ENCODE measurements around the gene WNK2. TPM values are rescaled to one million over a fixed set of nuclear protein-coding genes. Genes with fewer than 3 reads are reported as not detected.
"Not testable (repeated sequence)": the region's sequence is repeated elsewhere in the genome, so short reads cannot be mapped to it uniquely, and the experiment has no call there.

Gene WNK2
- total RNA-seq, 1 donor from 2014 or later: 218 TPM

DNA sequence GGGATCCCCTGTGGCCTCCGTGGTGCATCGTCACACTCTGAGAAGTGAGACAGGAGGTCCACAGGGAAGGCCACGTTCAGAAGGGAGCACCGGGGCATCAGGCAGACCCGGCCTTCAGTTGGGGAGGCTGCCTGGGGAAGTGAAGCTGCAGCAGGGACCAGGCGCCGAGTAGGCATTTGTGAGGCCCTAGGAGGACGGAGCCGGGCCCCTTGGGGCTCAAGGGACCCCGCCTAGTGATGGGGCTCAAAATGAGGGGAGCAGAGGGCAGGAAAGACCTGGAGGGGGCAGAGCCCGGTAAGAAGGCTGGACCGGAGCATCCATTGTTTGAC is 182.1 kb downstream of the WNK2 start:
- peaks cover 16% of the 10 kb centered on the region for H3K9me3 ChIP-seq (replicated peaks)
- H3K27ac ChIP-seq (replicated peaks): no peak overlapping the region
- no peaks in the 10 kb centered on the region for H3K4me1 ChIP-seq
- no peaks in the 10 kb centered on the region for H3K36me3 ChIP-seq
- TF ChIP-seq, protein P1, sequence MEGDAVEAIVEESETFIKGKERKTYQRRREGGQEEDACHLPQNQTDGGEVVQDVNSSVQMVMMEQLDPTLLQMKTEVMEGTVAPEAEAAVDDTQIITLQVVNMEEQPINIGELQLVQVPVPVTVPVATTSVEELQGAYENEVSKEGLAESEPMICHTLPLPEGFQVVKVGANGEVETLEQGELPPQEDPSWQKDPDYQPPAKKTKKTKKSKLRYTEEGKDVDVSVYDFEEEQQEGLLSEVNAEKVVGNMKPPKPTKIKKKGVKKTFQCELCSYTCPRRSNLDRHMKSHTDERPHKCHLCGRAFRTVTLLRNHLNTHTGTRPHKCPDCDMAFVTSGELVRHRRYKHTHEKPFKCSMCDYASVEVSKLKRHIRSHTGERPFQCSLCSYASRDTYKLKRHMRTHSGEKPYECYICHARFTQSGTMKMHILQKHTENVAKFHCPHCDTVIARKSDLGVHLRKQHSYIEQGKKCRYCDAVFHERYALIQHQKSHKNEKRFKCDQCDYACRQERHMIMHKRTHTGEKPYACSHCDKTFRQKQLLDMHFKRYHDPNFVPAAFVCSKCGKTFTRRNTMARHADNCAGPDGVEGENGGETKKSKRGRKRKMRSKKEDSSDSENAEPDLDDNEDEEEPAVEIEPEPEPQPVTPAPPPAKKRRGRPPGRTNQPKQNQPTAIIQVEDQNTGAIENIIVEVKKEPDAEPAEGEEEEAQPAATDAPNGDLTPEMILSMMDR (IDR thresholded peaks at IDR 0.05; ENCODE audit: borderline replicate concordance): no peak
- H3K4me3 ChIP-seq: no peak overlapping the region
- H3K27me3 ChIP-seq (ENCODE audit: low read depth): peaks cover 4% of the 10 kb centered on the region
- intact Hi-C loops (cut with micrococcal nuclease): no loop called here
- no peak for DNase-seq

DNA sequence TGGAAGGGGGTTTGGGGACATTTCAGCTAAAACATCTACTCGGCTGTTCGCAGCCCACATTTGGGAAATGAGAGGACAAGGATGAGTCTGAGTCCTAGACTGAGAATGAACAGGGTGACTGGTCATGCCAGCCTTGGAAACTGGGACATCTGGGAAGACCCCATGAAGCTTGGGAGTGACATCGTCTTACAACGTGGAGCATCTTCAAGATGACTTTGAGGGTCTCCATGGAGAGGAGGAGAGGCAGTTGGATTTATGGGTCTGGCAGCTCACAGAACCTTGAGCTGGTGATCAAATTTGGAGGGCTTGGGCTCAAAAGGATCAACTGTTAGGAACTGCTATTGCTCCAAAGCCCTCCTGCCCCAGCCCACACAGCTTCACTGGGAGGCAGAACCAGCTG is 182.5 kb downstream of the WNK2 start:
- H3K27ac ChIP-seq (replicated peaks); H3K27me3 ChIP-seq (ENCODE audit: low read depth); intact Hi-C loops (cut with micrococcal nuclease); H3K4me3 ChIP-seq; H3K4me1 ChIP-seq; DNase-seq; H3K36me3 ChIP-seq: not testable (repeated sequence)
- H3K9me3 ChIP-seq (replicated peaks): peaks cover 14% of the 10 kb centered on the region

DNA sequence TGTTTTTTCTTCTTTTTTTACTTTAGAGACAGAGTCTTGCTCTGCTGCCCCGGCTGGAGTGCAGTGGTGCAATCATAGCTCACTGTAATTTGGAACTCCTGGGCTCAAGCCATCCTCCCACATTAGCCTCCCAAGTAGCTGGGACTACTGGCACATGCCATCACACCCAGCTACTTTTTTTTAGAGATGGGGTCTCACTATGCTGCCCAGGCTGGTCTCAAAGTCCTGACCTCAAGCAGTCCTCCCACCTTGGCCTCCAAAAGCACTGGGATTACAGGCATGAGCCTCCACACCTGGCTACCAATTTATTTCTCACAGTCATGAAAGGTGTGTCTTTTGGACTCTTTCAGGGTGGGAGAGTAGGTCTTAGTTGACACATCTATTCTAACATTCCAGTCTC is 184.5 kb downstream of the WNK2 start:
- Histone ChIP-seq H3K4me3 (no peak overlapping the region), H3K27ac (replicated peaks) (no peak overlapping the region), H3K9me3 (replicated peaks) (no peaks in the 10 kb centered on the region), H3K27me3 (ENCODE audit: low read depth) (peaks cover 4% of the 10 kb centered on the region), H3K36me3 (no peaks in the 10 kb centered on the region), H3K4me1 (no peaks in the 10 kb centered on the region)
- intact Hi-C loops (cut with micrococcal nuclease): no loop called here
- DNase-seq: no peak
- TF ChIP-seq, protein P1 (IDR thresholded peaks at IDR 0.05; ENCODE audit: borderline replicate concordance): no peak

DNA sequence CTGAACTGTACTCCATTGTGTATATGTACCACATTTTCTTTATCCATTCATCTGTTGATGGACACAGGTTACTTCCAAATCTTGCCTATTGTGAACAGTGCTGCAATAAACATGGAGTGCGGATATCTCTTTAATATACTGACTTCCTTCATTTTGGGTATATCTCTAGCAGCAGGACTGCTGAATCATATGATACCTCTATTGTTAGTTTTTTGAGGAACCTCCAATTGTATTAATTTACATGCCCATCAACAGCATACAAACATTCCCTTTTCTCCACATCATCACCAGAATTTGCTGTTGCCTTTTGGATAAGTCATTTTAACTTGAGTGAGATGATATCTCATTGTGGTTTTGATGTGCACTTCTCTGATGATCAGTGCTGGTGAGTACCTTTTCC is 185.7 kb downstream of the WNK2 start:
- H3K9me3 ChIP-seq (replicated peaks): no peaks in the 10 kb centered on the region
- H3K4me1 ChIP-seq: no peaks in the 10 kb centered on the region
- no peak overlapping the region for H3K4me3 ChIP-seq
- H3K27ac ChIP-seq (replicated peaks): no peak overlapping the region
- TF ChIP-seq, protein P1 (IDR thresholded peaks at IDR 0.05; ENCODE audit: borderline replicate concordance): no peak
- no peaks in the 10 kb centered on the region for H3K36me3 ChIP-seq
- DNase-seq: no peak
- no peaks in the 10 kb centered on the region for H3K27me3 ChIP-seq (ENCODE audit: low read depth)
- intact Hi-C loops (cut with micrococcal nuclease): no loop called here

Other genes starting within 250 kb of the WNK2 start
- 1.8 TPM for gene FGD3, start 236.6 kb upstream of the WNK2 start, total RNA-seq
- gene SUSD3, start 125.4 kb upstream of the WNK2 start, total RNA-seq: 0.60 TPM
- 35.8 TPM for gene CARD19, start 87.9 kb upstream of the WNK2 start, total RNA-seq
- gene NINJ1, start 49.9 kb upstream of the WNK2 start, total RNA-seq: 53.7 TPM

Measured in left ventricle myocardium inferior (tissue), 1 donor.